SK-N-SH (cell line): Measurements from ENCODE around the gene HHAT. TPM values are rescaled to one million over a fixed set of nuclear protein-coding genes. Genes with fewer than 3 reads are reported as not detected.

Experiments
- CTCF ChIA-PET: fragments of 300-600, 350-600 bp; formaldehyde crosslinking; extraction: SDS; loops from one replicate; lab custom pipeline; 2021; lab: Yijun Ruan, JAX
- POLR2A ChIA-PET: fragments of 350-600 bp; sonication (Branson Sonifier 250); formaldehyde crosslinking; extraction: SDS; loops from one replicate; lab custom pipeline; 2020; ENCODE audit warnings: antibody characterized with exemption, inconsistent platforms; lab: Yijun Ruan, JAX
- DNase-seq: peaks from one replicate; pipeline ENCODE4 v3.0.0; 2012
- H2AFZ ChIP-seq: fragments of 200-600 bp; sonication (generic); 2 replicates; pipeline ENCODE4 v1.8.1; 2016; ENCODE audit warnings: antibody characterized with exemption, mild to moderate bottlenecking, low read depth
- H3F3A ChIP-seq: fragments of 200-600 bp; sonication (generic); replicated peaks from 2 replicates; pipeline ENCODE3; 2016; ENCODE audit warnings: antibody characterized with exemption, mild to moderate bottlenecking; ENCODE audit not compliant: insufficient read depth
- H3K27ac ChIP-seq, 2 experiments: fragments of 200-500 bp in 1 of 2; fragments of 200-600 bp in 1 of 2; sonication (Bioruptor generic) in 1 of 2; sonication (generic), shearing (Covaris generic) in 1 of 2; 2 replicates each; pipeline versions ENCODE4 v1.5.1 to v1.6.1; 2014 to 2016; ENCODE audit warnings: low read depth in 2 of 2, inconsistent platforms in 1 of 2, low read length in 1 of 2, mild to moderate bottlenecking in 1 of 2, mixed read lengths in 1 of 2
- H3K27me3 ChIP-seq: fragments of 200-600 bp; sonication (generic), shearing (Covaris generic); 2 replicates; pipeline ENCODE4 v1.6.1; 2016; ENCODE audit warnings: mixed run types; ENCODE audit not compliant: insufficient read depth
- H3K36me3 ChIP-seq, 2 experiments: fragments of 200-500 bp in 1 of 2; fragments of 200-600 bp in 1 of 2; sonication (Bioruptor generic) in 1 of 2; sonication (generic) in 1 of 2; replicated peaks in 1 of 2; 2 replicates each; pipeline versions ENCODE3 to v1.5.1; 2014 to 2016; ENCODE audit warnings: low read length in 1 of 2, mild to moderate bottlenecking in 1 of 2; ENCODE audit not compliant: insufficient read depth in 2 of 2, control insufficient read depth in 1 of 2
- H3K4me1 ChIP-seq, 2 experiments: fragments of 200-500 bp in 1 of 2; fragments of 200-600 bp in 1 of 2; sonication (Bioruptor generic) in 1 of 2; sonication (generic), shearing (Covaris generic) in 1 of 2; 2 replicates each; pipeline versions ENCODE4 v1.5.1 to v1.6.1; 2014 to 2016; ENCODE audit warnings: low read depth in 1 of 2, low read length in 1 of 2, mixed run types in 1 of 2; ENCODE audit not compliant: insufficient read depth in 2 of 2, control insufficient read depth in 1 of 2
- H3K4me2 ChIP-seq: fragments of 200-600 bp; sonication (generic), shearing (Covaris generic); 2 replicates; pipeline ENCODE4 v1.6.1; 2017; ENCODE audit warnings: mixed run types
- H3K4me3 ChIP-seq, 2 experiments: fragments of 200-500 bp in 1 of 2; fragments of 200-600 bp in 1 of 2; sonication (Bioruptor generic) in 1 of 2; sonication (generic), shearing (Covaris generic) in 1 of 2; 2 replicates each; pipeline versions ENCODE4 v1.5.1 to v1.8.1; 2014 to 2016; ENCODE audit warnings: low read depth in 2 of 2, inconsistent platforms in 1 of 2, low read length in 1 of 2, mild to moderate bottlenecking in 1 of 2, mixed read lengths in 1 of 2, moderate library complexity in 1 of 2
- H3K79me2 ChIP-seq: fragments of 200-600 bp; sonication (generic); 2 replicates; pipeline ENCODE4 v1.8.1; 2017; ENCODE audit warnings: mild to moderate bottlenecking; ENCODE audit not compliant: insufficient read depth
- H3K9ac ChIP-seq: fragments of 200-600 bp; sonication (generic); 2 replicates; pipeline ENCODE4 v1.6.1; 2017; ENCODE audit warnings: mixed run types
- H3K9me2 ChIP-seq: fragments of 200-600 bp; sonication (generic); 2 replicates; pipeline ENCODE4 v1.6.1; 2017; ENCODE audit warnings: mixed run types
- H3K9me3 ChIP-seq: fragments of 200-600 bp; sonication (generic); 2 replicates; pipeline ENCODE4 v1.6.1; 2017; ENCODE audit warnings: mixed run types, mild to moderate bottlenecking, moderate library complexity
- H4K20me1 ChIP-seq: fragments of 200-600 bp; sonication (generic); 2 replicates; pipeline ENCODE4 v1.6.1; 2017; ENCODE audit warnings: mild to moderate bottlenecking, mixed run types; ENCODE audit not compliant: insufficient read depth
- ELF1 ChIP-seq: IDR thresholded peaks from 2 replicates; pipeline ENCODE4 v1.4.0; 2012
- EP300 ChIP-seq, 2 experiments: IDR thresholded peaks; 2 replicates each; pipeline versions ENCODE4 v1.4.0 to v1.6.1; 2012; ENCODE audit warnings: borderline replicate concordance in 1 of 2, low read depth in 1 of 2, low read length in 1 of 2
- EZH2phosphoT487 ChIP-seq: fragments of 200-600 bp; sonication (generic); IDR thresholded peaks from 2 replicates; pipeline ENCODE4 v1.6.1; 2017; ENCODE audit warnings: low read depth, mixed run types, mild to moderate bottlenecking, antibody characterized with exemption, moderate library complexity, borderline replicate concordance
- GABPA ChIP-seq: IDR thresholded peaks from 2 replicates; pipeline ENCODE4 v1.4.0; 2012; ENCODE audit warnings: low read depth, mild to moderate bottlenecking
- PBX3 ChIP-seq: IDR thresholded peaks from 2 replicates; pipeline ENCODE4; 2012
- POLR2AphosphoS5 ChIP-seq: IDR thresholded peaks from 2 replicates; pipeline ENCODE4 v1.6.1; 2012; ENCODE audit warnings: low read depth, low read length
- RAD21 ChIP-seq: IDR thresholded peaks from 2 replicates; pipeline ENCODE4 v1.6.1; 2012; ENCODE audit warnings: mild to moderate bottlenecking, low read length
- REST ChIP-seq: IDR thresholded peaks from 2 replicates; pipeline ENCODE4 v1.6.1; 2012; ENCODE audit warnings: mild to moderate bottlenecking, low read depth, low read length, moderate library complexity
- TEAD4 ChIP-seq: IDR thresholded peaks from 2 replicates; pipeline ENCODE4 v1.4.0; 2012; ENCODE audit warnings: mild to moderate bottlenecking, borderline replicate concordance; ENCODE audit not compliant: insufficient read depth
- USF1 ChIP-seq: IDR thresholded peaks from 2 replicates; pipeline ENCODE4 v1.4.0; 2012; ENCODE audit warnings: low read depth, borderline replicate concordance
- WGBS: methylation state at CpG from one replicate; pipeline ENCODE4 v1.1.6; 2017; ENCODE audit warnings: low lambda C conversion rate; 5-methylcytosine and 5-hydroxymethylcytosine counted together
- polyA plus RNA-seq, 3 experiments: library from polyadenylated mRNA; depleted of rRNA; stranded (reverse); fragments of >200 nt; gene quantifications; 2 replicates each; pipeline ENCODE4 v1.2.3, GENCODE V29; 2012
- TF ChIP-seq, protein P1 (sequence below): fragments of 150-350 bp; IDR thresholded peaks from 2 replicates; pipeline ENCODE4 v1.6.1; 2016; ENCODE audit warnings: mild to moderate bottlenecking, low read depth, low read length

Gene HHAT
- polyA plus RNA-seq, 1 of the 3 experiments (the other 2 are of a cell fraction) = 8.1 TPM

DNA sequence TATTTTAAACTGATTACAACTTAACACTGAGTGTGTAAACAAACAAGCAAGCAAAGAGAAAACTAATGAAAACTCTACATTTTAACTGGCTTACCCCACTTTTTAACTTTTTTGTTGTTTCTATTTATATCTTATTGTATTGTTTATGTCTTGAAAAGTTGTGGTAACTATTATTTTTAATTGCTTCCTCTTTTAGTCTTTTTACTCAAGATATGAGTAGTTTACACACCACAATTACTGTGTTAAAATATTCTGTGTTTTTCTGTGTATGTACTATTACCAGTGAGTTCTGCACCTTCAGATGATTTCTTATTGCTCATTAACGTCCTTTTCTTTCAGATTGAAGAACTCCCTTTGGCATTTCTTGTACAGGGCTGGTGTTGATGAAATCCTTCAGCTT is 4.7 kb upstream of the HHAT start:
- Histone ChIP-seq H2AFZ (no peak overlapping the region), H3K27me3 (no peaks in the 10 kb centered on the region), H3K79me2 (no peaks in the 10 kb centered on the region), H4K20me1 (no peaks in the 10 kb centered on the region), H3K36me3 (peaks cover 0 to 3% of the 10 kb centered on the region in 2 experiments), H3K27ac (no peak overlapping the region), H3F3A (peaks cover under 1% of the 10 kb centered on the region), H3K4me2 (no peak overlapping the region), H3K4me3 (no peak overlapping the region), H3K9me3 (no peaks in the 10 kb centered on the region; the same call in 1 of the 2 replicates), H3K9me2 (no peaks in the 10 kb centered on the region), H3K4me1 (peaks cover 5 to 8% of the 10 kb centered on the region in 2 experiments), H3K9ac (no peak overlapping the region)
- TF ChIP-seq USF1 (no peak), GABPA (no peak), RAD21 (no peak), ELF1 (no peak), PBX3 (no peak), POLR2AphosphoS5 (no peak), EZH2phosphoT487 (no peak), TEAD4 (no peak), REST (no peak), EP300 (IDR thresholded peaks at IDR 0.05; ENCODE audit: borderline replicate concordance in 1 of 2, low read depth in 1 of 2, low read length in 1 of 2) (no peak)
- TF ChIP-seq, protein P1, sequence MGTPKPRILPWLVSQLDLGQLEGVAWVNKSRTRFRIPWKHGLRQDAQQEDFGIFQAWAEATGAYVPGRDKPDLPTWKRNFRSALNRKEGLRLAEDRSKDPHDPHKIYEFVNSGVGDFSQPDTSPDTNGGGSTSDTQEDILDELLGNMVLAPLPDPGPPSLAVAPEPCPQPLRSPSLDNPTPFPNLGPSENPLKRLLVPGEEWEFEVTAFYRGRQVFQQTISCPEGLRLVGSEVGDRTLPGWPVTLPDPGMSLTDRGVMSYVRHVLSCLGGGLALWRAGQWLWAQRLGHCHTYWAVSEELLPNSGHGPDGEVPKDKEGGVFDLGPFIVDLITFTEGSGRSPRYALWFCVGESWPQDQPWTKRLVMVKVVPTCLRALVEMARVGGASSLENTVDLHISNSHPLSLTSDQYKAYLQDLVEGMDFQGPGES = no peak
- CTCF ChIA-PET = interaction anchor here (0.8 to 3.1 kb wide), 3 partner anchors 13 to 448 kb away, joined by 3 to 10 read pairs (median 3); no protein-coding TSS in a partner anchor
- WGBS = 35% methylated on average over 1 of the region's 1 CpG
- POLR2A ChIA-PET = no interaction called here
- DNase-seq = no peak
